LHCN-M2 (cell line): ENCODE measurements around the gene LUZP2. TPM values are rescaled to one million over a fixed set of nuclear protein-coding genes. Genes with fewer than 3 reads are reported as not detected.

ENCODE experiments used
- DNase-seq: peaks from one replicate; pipeline ENCODE4 v3.0.0-alpha.2; 2012; ENCODE audit warnings: low read depth
- total RNA-seq: library from RNA; depleted of rRNA; stranded (reverse); fragments of >200 nt; gene quantifications from 2 replicates; pipeline ENCODE4 v1.2.3, GENCODE V29; 2014

LUZP2 gene
- total RNA-seq, 1 experiment from 2014 or later = not detected

- DNase-seq = no peak
Measured at GRCh38 chr11:24808173-24808572, 311.3 kb downstream of the LUZP2 start.

GRCh38 chr11:24819006-24819405 is 322.2 kb downstream of the LUZP2 start:
- no peak for DNase-seq

GRCh38 chr11:24819863-24820434 is 323.1 kb downstream of the LUZP2 start:
- no peak for DNase-seq

GRCh38 chr11:24820541-24820940 is 323.7 kb downstream of the LUZP2 start:
- DNase-seq = no peak

GRCh38 chr11:24828938-24829605 is 332.2 kb downstream of the LUZP2 start:
- DNase-seq = no peak

- no peak for DNase-seq
Measured at GRCh38 chr11:24833573-24833972, 336.7 kb downstream of the LUZP2 start.

GRCh38 chr11:24837112-24837511 is 340.3 kb downstream of the LUZP2 start:
- no peak for DNase-seq

- no peak for DNase-seq
Measured at GRCh38 chr11:24842308-24842707, 345.5 kb downstream of the LUZP2 start.

GRCh38 chr11:24844406-24844805 is 347.6 kb downstream of the LUZP2 start:
- no peak for DNase-seq

GRCh38 chr11:24848857-24849256 is 352.0 kb downstream of the LUZP2 start:
- DNase-seq = no peak

- no peak for DNase-seq
Measured at GRCh38 chr11:24855951-24856350, 359.1 kb downstream of the LUZP2 start.

GRCh38 chr11:24859801-24860300 is 363.0 kb downstream of the LUZP2 start:
- no peak for DNase-seq

GRCh38 chr11:24861440-24861839 is 364.6 kb downstream of the LUZP2 start:
- no peak for DNase-seq

GRCh38 chr11:24866743-24867142 is 369.9 kb downstream of the LUZP2 start:
- DNase-seq = no peak

- DNase-seq = no peak
Measured at GRCh38 chr11:24870048-24870447, 373.2 kb downstream of the LUZP2 start.

- DNase-seq = no peak
Measured at GRCh38 chr11:24872186-24872585, 375.3 kb downstream of the LUZP2 start.

GRCh38 chr11:24872651-24873311 is 375.9 kb downstream of the LUZP2 start:
- no peak for DNase-seq

GRCh38 chr11:24880962-24881361 is 384.1 kb downstream of the LUZP2 start:
- DNase-seq = no peak

- no peak for DNase-seq
Measured at GRCh38 chr11:24885580-24886173, 388.8 kb downstream of the LUZP2 start.

- no peak for DNase-seq
Measured at GRCh38 chr11:24886880-24887619, 390.2 kb downstream of the LUZP2 start.

- no peak for DNase-seq
Measured at GRCh38 chr11:24890426-24890825, 393.6 kb downstream of the LUZP2 start.
